ENCODE results near the gene EID2B.

Gene EID2B

GRCh38 chr19:39557811-39558623 lies 25.4 kb upstream of the EID2B start:
- no peak for TF ChIP-seq CTCF (IDR thresholded peaks at IDR 0.05; ENCODE audit: low read depth, low read length, missing control alignments)
- DNase-seq (ENCODE audit: low read depth): peak; percentile 64
- peak overlapping the region; percentile 23; the same call in 1 of the 2 replicates for H3K4me3 ChIP-seq (ENCODE audit: low read depth, low read length)

GRCh38 chr19:39555883-39556282 lies 23.2 kb upstream of the EID2B start:
- DNase-seq (ENCODE audit: low read depth): no peak
- H3K4me3 ChIP-seq (ENCODE audit: low read depth, low read length): no peak overlapping the region
- TF ChIP-seq CTCF (IDR thresholded peaks at IDR 0.05; ENCODE audit: low read depth, low read length, missing control alignments): no peak

DNA sequence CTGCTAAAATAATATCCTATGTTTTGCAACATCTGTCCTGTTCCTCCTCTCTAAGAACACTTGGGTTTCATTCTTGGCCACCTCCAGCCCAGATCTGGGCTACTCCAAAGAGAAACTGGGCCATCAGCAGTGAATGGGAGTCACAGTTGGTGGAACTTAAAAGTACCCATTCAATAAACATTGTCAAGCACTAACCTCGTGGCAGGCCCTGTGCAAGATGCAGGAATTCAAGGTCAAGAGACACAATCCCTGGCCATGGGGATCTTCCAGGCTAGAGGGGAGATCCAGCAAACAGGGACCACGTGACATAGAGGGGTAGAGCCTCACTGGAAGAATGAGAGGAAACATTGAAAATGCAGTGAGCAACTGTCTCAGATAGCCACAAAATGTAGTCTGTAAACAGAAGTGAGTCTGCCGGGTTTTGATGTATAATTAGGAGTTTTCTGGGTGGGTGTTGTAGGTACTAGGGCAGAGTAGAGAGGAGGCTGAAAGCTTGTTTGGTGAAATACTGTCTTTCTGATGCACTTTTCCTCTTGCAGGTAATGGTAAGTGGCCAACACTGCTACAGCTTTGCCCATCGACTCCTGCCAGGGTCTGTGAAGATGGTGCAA lies 22.2 kb upstream of the EID2B start:
- no peak for TF ChIP-seq CTCF (IDR thresholded peaks at IDR 0.05; ENCODE audit: low read depth, low read length, missing control alignments)
- no peak overlapping the region for H3K4me3 ChIP-seq (ENCODE audit: low read depth, low read length)
- no peak for DNase-seq (ENCODE audit: low read depth)

- no peak overlapping the region for H3K4me3 ChIP-seq (ENCODE audit: low read depth, low read length)
- no peak for TF ChIP-seq CTCF (IDR thresholded peaks at IDR 0.05; ENCODE audit: low read depth, low read length, missing control alignments)
Measured at GRCh38 chr19:39553082-39553652, 20.5 kb upstream of the EID2B start.

DNA sequence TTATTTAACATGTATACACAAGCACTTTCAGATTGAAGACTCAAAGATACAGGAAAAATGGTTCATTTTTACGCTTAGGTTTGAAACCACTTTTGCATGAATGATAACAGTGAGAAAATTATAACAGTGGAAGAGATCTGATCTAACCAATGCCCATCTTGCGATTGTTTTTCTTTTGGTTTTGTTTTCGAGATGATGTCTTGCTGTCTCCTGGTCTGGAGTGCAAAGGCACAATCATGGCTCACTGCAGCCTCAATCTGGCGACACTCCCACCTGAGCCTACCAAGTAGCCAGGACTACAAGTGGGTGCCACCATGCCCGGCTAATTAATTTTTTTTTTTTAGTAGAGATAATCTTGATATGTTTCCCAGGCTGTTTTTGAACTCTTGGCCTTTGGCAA lies 17.5 kb upstream of the EID2B start:
- DNase-seq (ENCODE audit: low read depth): no peak
- no peak for TF ChIP-seq CTCF (IDR thresholded peaks at IDR 0.05; ENCODE audit: low read depth, low read length, missing control alignments)
- H3K4me3 ChIP-seq (ENCODE audit: low read depth, low read length): no peak overlapping the region

More at GRCh38 chr19:39553082-39553652, 20.5 kb upstream of the EID2B start:
- DNase-seq (ENCODE audit: low read depth): no peak

DNA sequence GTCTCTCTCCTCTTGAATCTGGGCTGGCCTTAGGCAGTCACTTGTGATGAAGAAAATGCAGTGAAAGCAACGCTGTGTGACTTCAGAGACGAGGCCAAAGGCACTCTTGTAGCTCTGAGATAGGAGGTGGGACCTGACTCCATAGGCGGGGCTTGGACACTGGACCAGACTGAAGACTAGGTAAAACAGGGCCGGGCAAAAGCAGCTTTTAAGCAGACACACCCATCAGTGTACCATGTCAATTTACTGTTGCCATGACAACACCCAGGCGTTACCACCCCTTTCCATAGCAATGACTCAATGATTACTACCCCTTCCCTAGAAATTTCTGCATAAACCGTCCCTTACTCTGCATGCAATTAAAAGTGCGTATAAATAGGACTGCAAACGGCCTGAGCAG lies 13.9 kb upstream of the EID2B start:
- no peak overlapping the region for H3K4me3 ChIP-seq (ENCODE audit: low read depth, low read length)
- no peak for DNase-seq (ENCODE audit: low read depth)
- no peak for TF ChIP-seq CTCF (IDR thresholded peaks at IDR 0.05; ENCODE audit: low read depth, low read length, missing control alignments)

All from GM12864 (cell line).